Putamen (tissue), 1 donor: Measurements from ENCODE around the gene USP31.

Experiments
- DNase-seq: peaks from one replicate; pipeline ENCODE4 v3.0.0-alpha.2; 2016; ENCODE audit warnings: low spot score

Gene USP31

DNA sequence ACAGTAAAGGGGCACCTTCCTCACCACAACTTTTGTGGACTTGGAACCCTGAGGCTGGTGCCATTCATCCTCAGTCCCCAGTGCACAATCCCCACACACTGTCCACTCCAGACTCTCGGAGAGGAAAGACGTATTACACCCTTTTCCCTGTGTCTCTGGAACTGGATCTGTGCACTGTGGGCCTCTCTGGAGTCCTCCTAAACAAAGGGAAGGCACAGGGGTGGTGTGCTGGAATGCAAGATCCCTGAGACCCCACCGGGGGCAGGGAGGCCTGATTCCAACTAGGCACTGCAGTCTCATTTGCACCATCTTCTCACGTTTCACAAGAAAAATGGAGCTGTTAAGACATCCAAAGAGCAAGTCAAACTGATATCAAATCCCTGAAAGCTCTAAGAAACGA, 89.8 kb downstream of the USP31 start:
- DNase-seq: no peak

DNA sequence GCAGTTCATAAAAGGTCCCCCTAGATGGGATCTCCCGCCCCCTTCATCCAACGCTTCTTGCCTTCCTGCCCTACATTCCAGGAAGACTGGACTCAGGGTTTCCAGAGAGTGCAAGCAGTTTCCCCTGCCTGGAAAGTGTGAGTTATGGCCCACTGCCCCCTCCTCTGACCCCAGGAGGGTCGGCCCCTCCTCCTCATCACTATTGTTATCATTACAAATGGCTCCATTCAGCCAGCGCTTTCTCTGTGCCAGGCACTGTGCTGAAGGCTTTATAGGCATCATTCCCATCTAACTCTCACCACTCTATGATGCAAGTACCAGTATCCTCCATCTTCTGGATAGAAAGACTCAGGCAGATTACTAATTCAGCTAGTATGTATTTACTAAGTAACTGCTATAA, 90.7 kb downstream of the USP31 start:
- DNase-seq: peak; percentile 86

DNA sequence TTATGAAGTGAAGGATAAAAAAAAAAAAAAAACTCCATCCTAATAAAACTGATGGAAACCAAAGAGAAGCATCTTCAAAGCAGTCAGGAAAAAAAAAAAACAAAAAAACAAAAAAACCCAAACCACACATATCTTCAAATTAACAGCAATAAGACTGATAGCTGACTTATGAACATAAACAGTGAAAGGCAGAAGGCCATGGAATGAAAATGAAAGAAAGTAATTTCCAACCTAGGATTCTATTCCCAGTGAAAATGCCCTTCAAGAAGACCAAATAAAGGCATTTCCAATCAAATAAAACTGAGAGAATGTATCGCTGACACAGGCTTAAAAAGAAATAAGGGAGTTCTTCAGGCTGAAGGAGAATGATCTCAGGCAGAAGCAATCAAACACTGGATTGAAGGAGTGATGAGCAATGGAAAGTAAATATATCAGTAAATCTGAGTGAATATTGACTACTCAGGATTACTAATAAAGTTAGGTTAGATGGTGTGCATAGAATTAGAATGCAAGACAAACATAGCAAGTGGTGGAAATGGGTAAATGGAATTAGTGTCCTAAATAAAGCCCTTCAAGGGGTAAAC, 92.1 kb downstream of the USP31 start:
- DNase-seq: no peak

DNA sequence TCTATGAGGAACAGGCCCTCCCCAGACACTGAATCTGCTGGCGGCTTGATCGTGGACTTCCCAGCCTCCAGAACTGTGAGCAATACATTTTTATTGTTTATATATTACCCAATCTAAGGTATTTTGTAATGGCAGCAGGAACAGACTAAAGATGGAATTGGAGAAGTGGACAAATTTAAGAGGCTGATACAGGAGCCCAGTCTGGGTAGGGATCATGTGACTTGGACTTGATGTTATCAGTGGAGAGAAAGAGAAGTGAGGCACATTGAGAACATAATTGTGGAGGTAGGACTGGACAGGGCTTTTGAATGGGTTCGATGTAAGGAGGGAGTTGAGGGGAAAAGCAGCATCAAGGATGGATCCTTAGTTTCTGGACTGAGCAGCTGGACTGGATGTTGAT, 93.8 kb downstream of the USP31 start:
- DNase-seq: no peak

DNA sequence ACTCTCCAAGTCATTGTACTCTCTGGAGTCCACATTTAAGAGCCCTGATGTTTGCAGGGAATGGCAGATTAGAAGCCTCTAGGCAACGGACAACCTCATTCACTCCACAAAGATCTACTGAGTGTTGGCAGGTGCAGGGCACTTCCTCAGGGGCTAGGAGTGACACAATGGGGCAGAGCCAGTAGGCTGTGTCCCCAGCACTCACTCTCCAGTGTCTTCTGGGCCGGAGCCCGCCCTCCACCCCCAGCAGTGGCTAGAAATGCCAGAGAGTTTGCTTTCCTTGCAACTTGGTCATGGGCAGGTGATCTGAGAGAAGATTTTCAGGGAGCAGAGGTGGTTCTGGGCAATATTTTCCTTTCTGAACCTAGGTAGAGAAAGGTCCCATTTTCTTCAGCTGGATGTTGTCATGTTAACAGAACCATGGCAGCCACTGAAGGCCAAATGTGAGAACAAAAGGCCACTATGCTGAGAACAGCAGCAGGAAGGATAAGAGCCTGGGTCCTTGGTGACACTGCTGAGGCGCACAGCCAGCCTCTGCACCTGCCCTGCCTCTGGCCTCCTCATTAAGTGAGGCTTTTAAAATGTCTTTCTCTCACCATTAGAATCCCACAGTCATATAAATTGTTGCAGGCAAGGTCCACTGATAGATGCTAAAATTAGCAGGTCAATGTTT, 96.2 kb downstream of the USP31 start:
- peak; percentile 70 for DNase-seq

DNA sequence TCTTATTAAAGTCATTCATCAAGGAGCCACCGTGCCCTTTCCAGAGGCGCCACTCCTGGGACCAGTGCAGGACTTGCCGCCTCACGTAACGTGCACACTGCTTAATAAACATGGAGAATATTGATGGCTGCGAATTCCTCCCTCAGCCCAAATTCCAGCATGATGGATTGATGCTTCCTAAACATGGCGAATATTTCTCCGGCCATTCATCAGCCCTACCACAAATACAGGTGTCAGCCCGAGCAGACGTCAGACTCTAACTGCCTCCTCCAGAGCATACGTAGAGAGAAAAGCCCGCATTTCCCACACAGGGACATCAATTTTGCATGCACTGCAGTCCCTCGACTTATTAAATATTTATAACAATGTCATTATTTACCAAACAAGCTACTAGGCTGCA, 97.0 kb downstream of the USP31 start:
- no peak for DNase-seq

DNA sequence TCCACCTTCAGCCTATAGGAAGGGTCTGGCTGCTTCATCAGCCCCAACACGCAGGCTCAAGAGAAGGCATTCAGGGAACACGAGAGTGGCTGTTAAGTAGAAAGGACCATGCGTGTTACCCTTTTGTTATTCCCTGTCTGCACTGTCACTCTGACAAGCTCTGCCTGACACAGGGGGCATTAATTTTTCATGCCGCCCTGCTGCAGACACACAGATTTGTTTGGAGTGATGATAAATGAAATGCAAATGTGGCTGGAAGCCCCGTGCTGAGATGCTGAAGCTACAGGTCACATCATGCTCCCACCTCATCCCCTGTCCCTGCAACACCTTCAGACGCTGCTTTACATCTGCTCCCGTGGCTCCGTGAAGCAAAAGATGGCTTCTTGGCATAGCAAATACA, 97.7 kb downstream of the USP31 start:
- DNase-seq: no peak

DNA sequence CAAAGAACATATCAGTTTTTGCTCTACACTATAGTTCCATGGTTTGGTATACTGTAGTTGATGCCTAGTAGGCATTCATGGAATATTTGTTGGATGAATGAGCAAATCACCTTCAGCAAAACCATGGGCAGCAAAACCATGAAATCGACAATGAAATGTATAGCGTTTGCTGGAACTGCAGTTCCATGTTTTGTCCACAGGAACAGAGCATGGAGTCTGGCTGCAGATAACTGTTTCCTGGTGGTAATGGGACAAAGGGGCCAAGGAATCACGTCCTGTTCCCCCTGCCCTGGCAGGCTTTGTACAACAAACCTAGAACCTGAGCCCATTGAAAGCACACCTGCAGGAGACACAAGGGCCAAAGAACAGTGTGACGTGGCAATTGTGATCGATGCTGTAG, 101.1 kb downstream of the USP31 start:
- DNase-seq: no peak

DNA sequence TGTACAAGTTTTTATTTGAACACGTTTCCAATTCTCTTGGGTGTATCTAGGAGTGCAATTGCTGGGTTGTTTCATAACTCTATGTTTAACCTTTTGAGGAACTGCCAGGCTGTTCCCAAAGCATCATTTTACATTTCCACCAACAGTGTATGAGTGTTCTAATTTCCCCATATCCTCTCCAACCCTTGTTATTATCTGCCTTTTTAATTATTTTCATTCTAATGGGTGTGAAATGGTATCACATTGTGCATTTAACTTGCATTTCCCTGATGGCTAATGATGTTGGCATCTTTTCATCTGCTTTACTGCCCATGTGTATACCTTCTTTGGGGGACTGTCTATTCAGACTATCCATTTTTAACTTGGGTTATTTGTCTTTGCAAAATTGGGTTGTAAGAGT, 104.2 kb downstream of the USP31 start:
- DNase-seq: no peak

DNA sequence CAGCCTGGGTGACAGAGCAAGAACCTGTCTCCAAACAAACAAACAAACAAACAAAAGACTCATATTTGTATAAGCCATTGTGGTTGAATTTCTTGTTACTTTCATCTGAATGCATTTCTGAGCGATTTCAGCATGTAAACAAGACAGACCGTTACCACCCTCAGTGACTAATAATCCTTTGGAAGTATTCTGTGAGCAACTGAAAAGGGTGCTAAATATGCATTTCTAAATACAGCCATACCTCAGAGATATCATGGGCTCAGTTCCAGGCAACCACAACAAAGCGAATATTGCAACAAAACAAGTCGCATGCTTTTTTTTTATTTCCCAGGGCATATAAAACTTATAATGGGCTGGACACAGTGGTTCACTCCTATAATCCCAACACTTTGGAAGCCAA, 109.0 kb downstream of the USP31 start:
- DNase-seq: no peak

DNA sequence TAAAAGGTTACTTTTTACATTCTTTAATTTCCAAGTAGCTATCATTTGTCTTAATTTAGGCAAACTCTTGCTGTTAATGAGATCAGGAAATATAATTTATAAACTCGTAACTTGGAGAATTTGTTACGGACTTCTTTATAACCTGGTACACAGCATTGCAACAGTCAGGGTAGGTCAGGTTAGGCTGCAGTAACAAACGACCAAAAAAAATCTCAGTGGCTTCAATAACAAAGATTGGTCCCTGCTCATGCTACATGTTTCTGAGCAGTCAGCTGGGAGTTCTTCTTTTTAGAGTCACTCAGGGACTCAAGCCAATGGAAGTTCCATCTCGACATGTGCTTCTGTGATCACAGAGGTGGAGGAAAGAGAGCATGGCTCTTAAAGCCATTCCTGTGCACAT, 110.1 kb downstream of the USP31 start:
- DNase-seq: no peak

DNA sequence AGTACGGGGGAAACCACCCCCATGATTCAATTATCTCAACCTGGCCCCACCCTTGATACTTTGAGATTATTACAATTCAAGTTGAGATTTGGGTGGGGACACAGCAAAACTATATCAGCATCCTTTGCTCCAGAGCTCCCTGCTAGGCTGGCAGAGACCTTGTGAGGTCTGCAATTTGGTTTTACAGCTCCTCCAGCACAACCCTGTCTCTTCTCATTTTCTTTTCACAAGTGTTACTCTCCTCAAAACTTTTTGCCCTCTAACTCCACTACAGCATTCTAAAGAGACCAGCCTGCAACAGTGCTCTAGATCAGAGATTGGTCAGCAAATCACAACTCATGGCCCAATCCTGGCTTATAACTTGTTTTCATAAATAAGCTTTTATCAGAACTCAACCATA, 114.0 kb downstream of the USP31 start:
- no peak for DNase-seq

DNA sequence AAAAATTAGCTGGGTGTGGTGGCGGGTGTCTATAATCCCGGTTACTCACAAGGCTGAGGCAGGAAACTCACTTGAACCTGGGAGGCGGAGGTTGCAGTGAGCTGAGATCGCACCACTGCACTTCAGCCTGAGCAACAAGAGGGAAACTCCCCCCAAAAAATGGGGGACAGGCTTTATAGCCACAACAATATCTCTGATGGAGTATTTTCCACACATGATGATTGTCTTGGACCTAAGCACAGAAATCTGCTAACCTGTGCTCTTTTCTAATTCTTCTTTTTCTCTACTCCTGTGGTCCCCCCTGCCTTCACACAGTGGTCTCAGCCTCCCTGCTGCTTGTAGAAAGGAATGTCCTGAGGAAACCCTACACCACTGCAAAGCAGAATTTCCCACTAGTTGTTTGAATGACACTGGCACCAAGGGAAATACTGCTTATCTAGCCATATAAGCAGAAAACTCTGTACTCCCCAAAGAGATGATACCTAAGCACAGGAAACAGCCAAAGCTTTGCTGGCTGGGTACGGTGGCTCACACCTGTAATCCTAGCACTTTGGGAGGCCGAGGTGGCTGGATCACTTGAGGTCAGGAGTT, 117.6 kb downstream of the USP31 start:
- no peak for DNase-seq

DNA sequence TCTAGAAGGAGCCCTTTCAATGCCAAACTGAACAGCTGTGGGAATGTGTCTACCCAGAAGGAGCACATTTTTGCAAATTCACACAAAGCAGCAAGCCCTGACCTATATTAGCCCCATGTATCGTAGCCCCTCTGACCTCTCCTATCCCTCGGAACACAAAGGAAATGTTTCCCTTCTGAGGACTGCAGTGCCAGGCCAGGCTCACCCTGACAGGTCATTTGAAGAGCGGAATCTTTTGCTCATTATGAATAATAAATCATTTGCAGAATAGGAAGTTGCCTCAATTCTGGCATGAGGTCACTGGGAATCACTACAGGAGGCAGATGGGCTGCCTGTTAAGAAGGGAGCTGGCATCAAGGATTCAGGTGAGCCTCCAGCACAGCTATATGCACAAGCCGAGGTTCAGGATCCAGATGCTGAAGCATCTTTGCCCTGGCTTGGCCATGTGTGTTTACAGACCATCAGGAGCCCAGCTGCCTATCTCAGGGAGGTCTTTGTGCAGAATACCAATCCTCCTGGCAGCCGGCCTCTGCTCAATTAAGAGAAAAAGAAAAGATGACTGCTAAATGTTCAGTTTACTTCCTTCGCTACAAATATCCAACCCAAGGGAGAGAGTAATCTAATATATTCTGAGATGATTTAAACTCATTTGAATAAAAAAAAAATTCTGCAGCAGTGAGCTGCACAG, 119.4 kb downstream of the USP31 start:
- no peak for DNase-seq

DNA sequence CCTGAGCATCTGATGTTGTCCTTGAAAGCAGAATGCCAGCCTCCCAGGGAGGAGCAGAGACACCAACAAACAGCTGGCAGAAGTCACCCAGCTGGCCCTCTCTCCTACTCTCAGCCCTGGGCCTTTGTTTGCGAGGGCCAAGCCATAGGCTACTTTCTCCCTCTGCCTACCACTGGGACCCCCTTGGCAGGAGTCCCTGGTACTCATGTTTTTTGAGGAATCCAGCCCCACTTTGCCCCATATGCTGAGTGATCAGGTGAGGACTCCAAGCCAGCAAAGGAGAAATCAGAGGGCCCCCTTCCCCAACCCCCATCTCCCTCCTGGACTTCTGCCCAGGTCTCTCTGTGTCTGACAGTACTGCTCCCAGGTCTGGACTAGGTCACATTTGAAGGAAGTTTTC, 121.9 kb downstream of the USP31 start:
- DNase-seq: no peak

DNA sequence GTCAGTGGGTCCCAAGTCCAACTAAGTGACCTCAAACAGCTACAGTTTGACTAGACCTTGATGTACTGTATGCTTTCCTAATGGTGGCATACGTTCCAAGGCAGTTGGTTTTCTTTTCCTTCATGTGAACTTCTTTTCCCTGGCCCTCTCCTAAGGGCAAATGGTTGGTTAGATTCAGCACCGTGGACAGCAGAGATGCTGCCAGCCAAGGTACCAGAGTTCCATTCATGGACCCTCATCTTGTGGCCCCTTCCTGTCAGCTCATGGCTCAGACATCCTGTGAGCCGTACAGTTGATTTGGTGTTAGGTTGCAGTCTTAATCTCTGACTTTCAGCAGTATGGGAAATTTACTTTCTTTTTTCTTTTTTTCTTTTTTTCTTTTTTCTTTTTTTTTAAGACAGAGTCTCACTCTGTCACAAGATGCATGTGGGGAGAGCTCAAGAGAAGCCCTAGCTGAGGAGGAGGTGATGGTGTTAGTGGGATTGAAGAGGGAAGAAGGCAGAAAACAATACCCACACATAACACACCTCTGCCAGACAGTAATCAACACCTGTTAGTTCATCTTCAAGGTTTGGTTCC, 122.4 kb downstream of the USP31 start:
- DNase-seq: no peak

DNA sequence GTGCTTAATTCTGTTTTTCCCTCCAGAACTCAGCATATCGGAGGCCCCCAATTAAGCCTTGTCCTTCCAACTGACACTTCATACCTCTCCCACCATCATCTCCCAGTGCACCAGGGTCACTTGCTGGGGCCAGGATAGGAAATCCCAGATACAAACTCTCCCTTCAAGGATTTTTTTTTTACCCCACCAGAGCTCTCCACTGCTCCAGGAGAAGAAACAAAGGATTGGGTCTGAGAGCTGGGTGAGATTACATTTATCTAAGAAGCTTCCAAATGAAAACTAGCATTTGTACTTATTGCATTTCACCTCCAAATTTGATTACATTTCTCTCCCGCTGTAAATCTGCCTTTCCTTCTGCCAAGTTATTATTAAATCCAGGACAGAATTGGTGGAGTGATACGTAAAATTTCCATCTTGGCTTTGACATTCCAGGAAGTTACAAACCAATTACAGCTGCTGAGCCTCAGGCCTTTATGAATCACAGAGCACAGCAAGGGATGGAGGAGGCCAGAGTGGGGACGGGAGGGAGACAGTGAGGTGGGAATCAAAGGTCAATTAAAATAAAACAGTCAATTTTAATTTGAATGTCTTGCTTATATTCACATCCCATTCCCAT, 123.5 kb downstream of the USP31 start:
- no peak for DNase-seq

DNA sequence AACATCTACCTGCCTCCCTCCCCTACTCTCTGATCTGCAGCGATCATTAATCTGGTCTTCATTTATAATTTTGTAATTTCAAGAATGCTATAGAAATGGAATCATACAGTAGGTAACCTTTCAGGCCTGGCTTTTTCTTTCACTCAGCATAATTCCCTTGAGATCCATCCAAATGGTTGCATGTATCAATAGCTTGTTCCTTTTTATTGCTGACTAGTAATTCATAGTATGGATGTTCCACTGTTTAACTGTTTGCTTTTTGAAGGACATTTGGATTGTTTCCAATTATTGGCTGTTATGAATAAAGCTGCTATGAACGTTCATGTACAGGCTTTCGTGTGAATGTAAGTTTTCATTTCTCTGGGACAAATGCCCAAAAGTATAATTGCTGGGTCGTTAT, 125.2 kb downstream of the USP31 start:
- no peak for DNase-seq

DNA sequence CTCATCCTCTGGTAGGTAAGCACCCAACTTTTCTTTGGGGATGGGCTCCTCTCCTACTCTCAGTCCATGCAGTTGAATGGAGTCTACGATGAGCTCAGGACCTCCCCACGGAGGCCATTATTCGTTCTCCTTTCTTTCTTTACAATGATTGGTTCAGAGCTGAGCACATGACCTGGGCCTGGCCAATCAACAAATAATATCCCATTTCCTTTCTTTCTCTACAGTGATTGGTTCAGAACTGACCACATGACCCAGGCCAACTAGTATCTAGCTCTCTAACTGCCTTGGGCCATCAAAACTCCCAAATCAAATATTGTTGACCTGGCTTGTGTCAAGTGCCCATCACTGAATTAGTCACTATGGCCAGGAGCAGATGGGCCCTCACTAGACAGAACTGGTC, 129.2 kb downstream of the USP31 start:
- DNase-seq: no peak

DNA sequence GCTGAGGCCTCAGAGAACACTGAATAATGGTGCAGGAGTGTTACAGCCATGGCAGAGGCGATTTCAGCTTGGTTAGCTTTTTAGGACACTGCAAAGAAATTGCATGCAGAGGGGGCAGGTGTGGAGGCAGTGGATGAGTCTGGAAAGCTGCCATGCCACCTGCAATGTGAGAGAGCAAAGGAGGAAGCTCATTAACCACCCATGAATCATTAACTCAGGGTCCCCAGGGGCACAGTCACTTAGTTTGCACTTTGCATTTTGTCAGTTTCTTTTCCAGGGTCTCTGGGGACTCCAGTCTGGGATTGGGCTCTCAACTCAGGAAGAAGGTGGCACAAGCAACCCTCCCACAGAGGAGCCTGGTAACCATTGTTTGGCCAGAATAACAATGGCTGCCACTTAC, 132.9 kb downstream of the USP31 start:
- no peak for DNase-seq

DNA sequence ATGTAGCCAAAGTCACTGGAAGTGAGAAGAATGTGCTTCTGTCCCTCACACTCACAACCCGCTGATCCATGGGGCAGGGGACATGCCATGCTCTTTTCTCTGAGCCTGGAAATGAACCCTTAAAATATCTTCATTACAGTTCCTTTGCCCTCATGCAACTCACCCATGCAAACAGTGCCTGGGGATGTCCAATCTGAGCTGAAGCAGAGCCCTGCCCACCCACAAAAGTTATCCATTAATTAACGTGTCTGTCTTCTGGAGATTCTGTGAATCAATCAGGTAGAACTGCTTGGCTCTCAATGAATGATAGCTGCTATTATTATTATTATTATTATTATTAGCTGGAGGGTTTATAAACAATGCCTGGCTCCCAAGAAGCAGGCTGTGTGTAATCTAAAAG, 133.7 kb downstream of the USP31 start:
- no peak for DNase-seq

DNA sequence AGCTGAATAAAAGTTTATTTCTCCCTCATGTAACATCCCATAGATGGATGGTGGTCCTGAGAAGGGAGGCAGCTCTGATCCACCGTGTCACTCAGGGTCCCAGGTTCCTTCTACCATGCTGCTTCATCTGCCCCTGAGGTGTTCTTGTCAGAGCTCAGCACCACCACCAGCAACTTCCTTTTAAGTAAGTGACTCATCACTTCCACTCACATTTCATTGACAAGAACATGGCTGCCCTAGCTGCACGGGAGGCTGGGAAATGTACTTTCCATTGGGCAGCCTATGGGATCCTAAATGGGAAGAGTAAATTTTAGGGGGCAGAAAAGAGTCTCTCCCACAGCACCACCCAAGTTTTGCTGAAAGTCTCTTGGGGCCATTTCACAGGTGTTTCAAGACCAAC, 134.7 kb downstream of the USP31 start:
- DNase-seq: no peak
